ENCODE data around the gene GPC4. TPM values are rescaled to one million over a fixed set of nuclear protein-coding genes. Genes with fewer than 3 reads are reported as not detected.

Gene GPC4
- total RNA-seq, 1 experiment from 2014 or later = 4.7 TPM

GRCh38 chrX:133376422-133376821 is 38.9 kb downstream of the GPC4 start:
- H3K79me2 ChIP-seq (ENCODE audit: low read depth) = no peaks in the 10 kb centered on the region
- no peak overlapping the region for H3K4me3 ChIP-seq
- no peaks in the 10 kb centered on the region for H4K20me1 ChIP-seq (ENCODE audit: insufficient read depth)
- no peaks in the 10 kb centered on the region for H3F3A ChIP-seq (ENCODE audit: insufficient read depth, low read depth)
- no peaks in the 10 kb centered on the region for H3K27me3 ChIP-seq (ENCODE audit: insufficient read depth, low read depth)
- no peak overlapping the region for H3K4me2 ChIP-seq
- H3K9me3 ChIP-seq (ENCODE audit: insufficient read depth, low read depth) = no peaks in the 10 kb centered on the region
- ChIA-PET CTCF (no interaction called here), POLR2A (ENCODE audit: unreplicated experiment) (no interaction called here)
- H3K4me1 ChIP-seq (replicated peaks; ENCODE audit: insufficient read depth) = no peaks in the 10 kb centered on the region
- no peaks in the 10 kb centered on the region for H3K36me3 ChIP-seq (ENCODE audit: low read depth)
- intact Hi-C loops (cut with micrococcal nuclease; ENCODE audit: unreplicated experiment) = no loop called here
- H2AFZ ChIP-seq = no peak overlapping the region
- no TSS peak for BruUV-seq (replicated peaks)
- no peaks in the 10 kb centered on the region; the same call in 1 of the 2 replicates for H3K9me2 ChIP-seq (ENCODE audit: insufficient read depth)
- TF ChIP-seq EZH2 (IDR thresholded peaks at IDR 0.05; ENCODE audit: low read depth) = no peak
- TF ChIP-seq, protein P1, sequence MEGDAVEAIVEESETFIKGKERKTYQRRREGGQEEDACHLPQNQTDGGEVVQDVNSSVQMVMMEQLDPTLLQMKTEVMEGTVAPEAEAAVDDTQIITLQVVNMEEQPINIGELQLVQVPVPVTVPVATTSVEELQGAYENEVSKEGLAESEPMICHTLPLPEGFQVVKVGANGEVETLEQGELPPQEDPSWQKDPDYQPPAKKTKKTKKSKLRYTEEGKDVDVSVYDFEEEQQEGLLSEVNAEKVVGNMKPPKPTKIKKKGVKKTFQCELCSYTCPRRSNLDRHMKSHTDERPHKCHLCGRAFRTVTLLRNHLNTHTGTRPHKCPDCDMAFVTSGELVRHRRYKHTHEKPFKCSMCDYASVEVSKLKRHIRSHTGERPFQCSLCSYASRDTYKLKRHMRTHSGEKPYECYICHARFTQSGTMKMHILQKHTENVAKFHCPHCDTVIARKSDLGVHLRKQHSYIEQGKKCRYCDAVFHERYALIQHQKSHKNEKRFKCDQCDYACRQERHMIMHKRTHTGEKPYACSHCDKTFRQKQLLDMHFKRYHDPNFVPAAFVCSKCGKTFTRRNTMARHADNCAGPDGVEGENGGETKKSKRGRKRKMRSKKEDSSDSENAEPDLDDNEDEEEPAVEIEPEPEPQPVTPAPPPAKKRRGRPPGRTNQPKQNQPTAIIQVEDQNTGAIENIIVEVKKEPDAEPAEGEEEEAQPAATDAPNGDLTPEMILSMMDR (conservative IDR thresholded peaks at IDR 0.05) = no peak
- DNase-seq = no peak
- no peak overlapping the region for H3K27ac ChIP-seq

DNA sequence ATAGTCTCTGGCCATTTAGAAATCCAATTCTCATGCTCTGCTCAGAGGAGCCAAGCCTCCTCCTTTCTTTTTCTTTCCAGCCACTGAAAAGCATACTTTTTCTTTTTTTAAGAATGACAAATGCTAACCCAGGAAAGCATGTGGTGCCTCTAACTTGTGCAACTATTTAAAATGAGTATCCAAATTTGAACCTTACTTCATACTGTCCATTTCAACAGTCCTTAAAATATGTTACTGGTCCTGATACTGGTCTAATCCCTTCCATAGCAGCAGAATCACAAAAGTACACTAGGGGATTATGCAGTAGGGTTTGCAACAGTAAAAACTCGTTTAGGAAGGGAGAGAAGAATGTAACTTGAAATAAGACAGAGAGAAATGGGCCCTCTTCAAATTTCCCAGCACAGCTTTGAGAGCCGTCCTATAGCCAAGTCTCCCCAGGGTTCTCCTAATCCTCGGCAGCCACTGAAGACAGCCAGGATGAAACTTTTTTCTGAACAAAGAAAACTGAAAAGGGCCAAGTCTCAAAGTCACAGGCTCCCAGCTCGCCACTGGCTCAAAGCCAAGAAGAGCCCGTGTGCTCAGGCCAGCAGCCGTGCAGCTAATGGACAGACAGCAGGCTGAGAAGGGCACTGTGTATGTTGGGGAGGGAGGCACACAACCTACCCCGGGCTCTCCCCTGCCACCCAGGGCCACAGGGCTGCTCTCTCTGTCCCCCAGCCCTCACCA is 39.5 kb downstream of the GPC4 start:
- H3K27ac ChIP-seq = no peak overlapping the region
- no peaks in the 10 kb centered on the region for H3K4me1 ChIP-seq (replicated peaks; ENCODE audit: insufficient read depth)
- no peak overlapping the region for H2AFZ ChIP-seq
- no peak overlapping the region for H3K4me2 ChIP-seq
- no peaks in the 10 kb centered on the region for H4K20me1 ChIP-seq (ENCODE audit: insufficient read depth)
- H3K9me2 ChIP-seq (ENCODE audit: insufficient read depth) = no peaks in the 10 kb centered on the region; the same call in 1 of the 2 replicates
- H3K4me3 ChIP-seq = no peak overlapping the region
- no peaks in the 10 kb centered on the region for H3K27me3 ChIP-seq (ENCODE audit: insufficient read depth, low read depth)
- no peak for DNase-seq
- TF ChIP-seq, protein P1 (conservative IDR thresholded peaks at IDR 0.05) = no peak
- TF ChIP-seq EZH2 (IDR thresholded peaks at IDR 0.05; ENCODE audit: low read depth) = no peak
- intact Hi-C loops (cut with micrococcal nuclease; ENCODE audit: unreplicated experiment) = no loop called here
- H3K9me3 ChIP-seq (ENCODE audit: insufficient read depth, low read depth) = no peaks in the 10 kb centered on the region
- ChIA-PET CTCF (no interaction called here), POLR2A (ENCODE audit: unreplicated experiment) (no interaction called here)
- H3K79me2 ChIP-seq (ENCODE audit: low read depth) = no peaks in the 10 kb centered on the region
- BruUV-seq (replicated peaks) = no TSS peak
- no peaks in the 10 kb centered on the region for H3F3A ChIP-seq (ENCODE audit: insufficient read depth, low read depth)
- H3K36me3 ChIP-seq (ENCODE audit: low read depth) = no peaks in the 10 kb centered on the region

GRCh38 chrX:133374874-133375387 is 40.4 kb downstream of the GPC4 start:
- H3K27ac ChIP-seq = no peak overlapping the region
- H2AFZ ChIP-seq = no peak overlapping the region
- H3K9me3 ChIP-seq (ENCODE audit: insufficient read depth, low read depth) = no peaks in the 10 kb centered on the region
- intact Hi-C loops (cut with micrococcal nuclease; ENCODE audit: unreplicated experiment) = no loop called here
- ChIA-PET CTCF (no interaction called here), POLR2A (ENCODE audit: unreplicated experiment) (no interaction called here)
- no peak overlapping the region for H3K4me3 ChIP-seq
- H3K79me2 ChIP-seq (ENCODE audit: low read depth) = no peaks in the 10 kb centered on the region
- BruUV-seq (replicated peaks) = no TSS peak
- no peaks in the 10 kb centered on the region; the same call in 1 of the 2 replicates for H3K9me2 ChIP-seq (ENCODE audit: insufficient read depth)
- no peaks in the 10 kb centered on the region for H3K36me3 ChIP-seq (ENCODE audit: low read depth)
- H3K4me1 ChIP-seq (replicated peaks; ENCODE audit: insufficient read depth) = no peaks in the 10 kb centered on the region
- no peak overlapping the region for H3K4me2 ChIP-seq
- TF ChIP-seq, protein P1 (conservative IDR thresholded peaks at IDR 0.05) = no peak
- no peak for TF ChIP-seq EZH2 (IDR thresholded peaks at IDR 0.05; ENCODE audit: low read depth)
- H4K20me1 ChIP-seq (ENCODE audit: insufficient read depth) = no peaks in the 10 kb centered on the region
- DNase-seq = no peak
- H3F3A ChIP-seq (ENCODE audit: insufficient read depth, low read depth) = no peaks in the 10 kb centered on the region
- no peaks in the 10 kb centered on the region for H3K27me3 ChIP-seq (ENCODE audit: insufficient read depth, low read depth)

Measured in PC-9 (cell line).